ENCODE data around the gene SH3PXD2B. TPM values are rescaled to one million over a fixed set of nuclear protein-coding genes. Genes with fewer than 3 reads are reported as not detected.

SH3PXD2B gene
- total RNA-seq, 4 donors from 2014 or later = 13.7 to 27.1 (median 21.1) TPM

- intact Hi-C loops (cut with DNase I) = no loop called here
- Histone ChIP-seq H3K4me1 (no peaks in the 10 kb centered on the region), H3K9me3 (no peaks in the 10 kb centered on the region), H3K4me3 (replicated peaks in 1 of 3) (no peak overlapping the region), H3K27me3 (no peaks in the 10 kb centered on the region), H3K27ac (no peak overlapping the region), H3K36me3 (no peaks in the 10 kb centered on the region)
- no peak for DNase-seq
- TF ChIP-seq POLR2A (IDR thresholded peaks at IDR 0.05) (no peak), CTCF (IDR thresholded peaks at IDR 0.05) (no peak)
- WGBS, 2 donors = 73 to 74% methylated on average over 3 of the region's 3 CpGs
These were observed 31.3 kb upstream of the SH3PXD2B start for GRCh38 chr5:172485511-172486202.

- TF ChIP-seq CTCF (IDR thresholded peaks at IDR 0.05) = no peak
- no peak for TF ChIP-seq POLR2A (IDR thresholded peaks at IDR 0.05)
- Histone ChIP-seq H3K27ac (no peak overlapping the region), H3K27me3 (no peaks in the 10 kb centered on the region), H3K4me1 (no peaks in the 10 kb centered on the region), H3K9me3 (no peaks in the 10 kb centered on the region), H3K4me3 (replicated peaks in 1 of 3) (no peak overlapping the region), H3K36me3 (no peaks in the 10 kb centered on the region)
- DNase-seq = no peak
- 66 to 78% methylated on average over 4 to 5 of the region's 9 CpGs for WGBS, 2 donors
- intact Hi-C loops (cut with DNase I) = no loop called here
These were observed 30.3 kb upstream of the SH3PXD2B start for GRCh38 chr5:172484664-172485063.

- H3K36me3 ChIP-seq = no peaks in the 10 kb centered on the region
- no peaks in the 10 kb centered on the region for H3K9me3 ChIP-seq
- TF ChIP-seq CTCF (IDR thresholded peaks at IDR 0.05) = no peak
- no peak for TF ChIP-seq POLR2A (IDR thresholded peaks at IDR 0.05)
- intact Hi-C loops (cut with DNase I) = no loop called here
- no peak for DNase-seq
- H3K27ac ChIP-seq = no peak overlapping the region
- no peak overlapping the region for H3K4me3 ChIP-seq (replicated peaks in 1 of 3)
- H3K4me1 ChIP-seq = no peaks in the 10 kb centered on the region
- no peaks in the 10 kb centered on the region for H3K27me3 ChIP-seq
- WGBS, 2 donors = 76 to 83% methylated on average over 12 to 15 of the region's 15 CpGs
These were observed 28.1 kb upstream of the SH3PXD2B start for GRCh38 chr5:172482156-172483020.

GRCh38 chr5:172481011-172481800 lies 26.9 kb upstream of the SH3PXD2B start:
- H3K36me3 ChIP-seq = no peaks in the 10 kb centered on the region
- no peak for DNase-seq
- WGBS, 2 donors = 87% methylated on average over 10 of the region's 10 CpGs
- no peak overlapping the region for H3K4me3 ChIP-seq (replicated peaks in 1 of 3)
- intact Hi-C loops (cut with DNase I) = no loop called here
- no peak for TF ChIP-seq POLR2A (IDR thresholded peaks at IDR 0.05)
- no peak for TF ChIP-seq CTCF (IDR thresholded peaks at IDR 0.05)
- no peak overlapping the region for H3K27ac ChIP-seq
- H3K4me1 ChIP-seq = no peaks in the 10 kb centered on the region
- no peaks in the 10 kb centered on the region for H3K9me3 ChIP-seq
- H3K27me3 ChIP-seq = no peaks in the 10 kb centered on the region

Data from thyroid gland (tissue), 4 donors.